GM18858 (cell line): ENCODE measurements around the gene EDN3.

Experiments
- ATAC-seq: cut with Tn5 transposase; IDR thresholded peaks from one replicate; pipeline ENCODE4 v1.9.1; 2021; ENCODE audit not compliant: unreplicated experiment

The EDN3 gene, protein sequence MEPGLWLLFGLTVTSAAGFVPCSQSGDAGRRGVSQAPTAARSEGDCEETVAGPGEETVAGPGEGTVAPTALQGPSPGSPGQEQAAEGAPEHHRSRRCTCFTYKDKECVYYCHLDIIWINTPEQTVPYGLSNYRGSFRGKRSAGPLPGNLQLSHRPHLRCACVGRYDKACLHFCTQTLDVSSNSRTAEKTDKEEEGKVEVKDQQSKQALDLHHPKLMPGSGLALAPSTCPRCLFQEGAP

DNA sequence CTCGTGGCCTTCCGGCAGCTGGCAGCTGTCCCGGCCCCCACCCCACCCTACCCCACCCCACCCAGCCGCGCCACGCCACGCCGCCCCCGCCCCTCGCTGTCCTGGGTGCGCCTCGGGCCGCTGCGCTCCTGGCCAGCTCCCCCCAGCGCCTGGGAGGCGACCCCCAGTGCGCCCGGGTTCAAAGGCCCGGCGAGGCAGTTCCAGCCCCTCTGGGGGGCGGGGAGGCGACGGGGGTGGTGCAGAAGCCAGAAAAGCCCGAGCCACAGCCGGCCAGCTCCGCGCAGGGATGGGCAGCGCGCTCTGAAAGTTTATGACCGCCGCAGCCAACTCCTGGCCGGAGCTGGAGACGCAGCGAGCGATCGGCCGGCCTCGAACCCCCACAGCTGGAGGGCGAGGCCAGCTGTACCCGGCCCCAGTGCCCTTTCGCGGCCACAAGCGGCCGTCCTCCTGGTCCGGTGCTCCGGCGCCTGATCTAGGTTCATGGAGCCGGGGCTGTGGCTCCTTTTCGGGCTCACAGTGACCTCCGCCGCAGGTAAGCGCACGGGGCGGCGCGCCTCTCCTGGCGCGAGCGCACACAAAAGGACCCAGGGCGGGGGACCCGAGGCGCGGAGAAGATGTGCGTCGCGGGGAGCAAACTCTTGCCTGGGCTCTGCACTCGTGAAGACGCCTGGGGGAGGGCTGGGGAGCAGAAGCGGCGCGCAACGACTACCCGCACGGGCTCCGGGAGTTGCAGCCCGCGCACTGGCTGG, at the start of gene EDN3:
Gene EDN3 (plus strand): TSS at position 279 of the 749 bp plus-strand sequence. CDS start 202 bp downstream, at position 481.
- ATAC-seq: no peak

DNA sequence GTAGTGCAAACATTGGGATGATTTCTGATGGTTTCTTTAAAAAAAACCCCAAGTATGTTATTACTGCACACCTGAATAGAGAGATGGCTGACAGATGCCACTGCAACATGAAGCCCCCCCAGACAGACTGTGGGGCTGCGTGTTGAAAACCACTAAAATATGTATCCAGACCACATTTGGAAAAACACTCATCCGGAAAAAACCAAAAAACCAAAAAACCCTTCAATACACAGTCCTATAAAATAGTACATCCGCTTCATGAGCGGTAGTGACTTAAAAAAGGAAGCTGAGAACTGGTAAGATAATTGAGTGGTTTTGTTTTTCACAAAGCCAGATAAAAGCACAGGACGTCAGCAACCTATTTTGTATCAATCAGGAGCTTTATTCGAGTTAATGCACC, 47.1 kb upstream of the EDN3 start:
- ATAC-seq: no peak

DNA sequence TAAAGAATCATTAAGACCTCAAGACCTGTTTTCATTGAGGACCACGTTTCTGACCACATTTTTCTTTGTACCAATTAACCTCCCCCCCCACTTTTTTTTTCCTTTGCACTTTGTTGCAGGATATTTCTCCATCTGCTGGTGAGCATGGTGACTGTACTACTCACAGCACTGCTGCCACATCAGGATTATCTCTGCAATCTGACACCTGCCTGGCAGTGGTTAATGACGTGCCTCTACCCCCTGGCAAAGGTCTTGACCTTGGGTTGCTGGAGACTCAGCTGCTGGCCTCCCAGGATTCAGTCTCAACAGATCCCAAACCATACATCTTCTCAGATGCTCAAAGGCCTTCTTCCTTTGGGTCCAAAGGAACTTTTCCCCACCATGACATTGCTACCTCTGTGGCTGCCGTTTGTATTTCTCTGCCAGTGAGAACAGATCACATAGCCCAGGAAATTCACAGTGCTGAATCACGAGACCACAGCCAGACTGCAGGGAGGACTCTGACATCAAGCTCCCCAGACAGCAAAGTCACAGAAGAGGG, 46.6 kb upstream of the EDN3 start:
- ATAC-seq: no peak

DNA sequence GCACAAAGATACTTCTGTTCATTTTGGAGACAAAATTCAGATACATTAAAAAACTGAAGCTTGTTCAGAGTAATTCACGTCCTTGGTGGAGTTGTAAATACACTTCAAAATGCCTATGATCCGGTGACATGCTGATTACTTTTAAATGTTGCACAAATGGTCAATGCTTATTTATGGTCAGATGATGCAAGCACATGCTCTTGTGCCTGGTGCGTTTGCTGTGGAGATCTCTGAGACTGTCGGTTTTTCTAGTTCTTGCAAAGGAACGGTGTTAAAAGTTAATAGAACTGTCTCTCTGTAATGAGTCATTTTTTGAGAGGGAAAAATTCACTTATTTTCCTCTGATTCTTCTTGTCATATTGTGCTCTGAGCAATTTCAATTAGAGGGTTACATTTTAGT, 45.2 kb upstream of the EDN3 start:
- no peak for ATAC-seq

DNA sequence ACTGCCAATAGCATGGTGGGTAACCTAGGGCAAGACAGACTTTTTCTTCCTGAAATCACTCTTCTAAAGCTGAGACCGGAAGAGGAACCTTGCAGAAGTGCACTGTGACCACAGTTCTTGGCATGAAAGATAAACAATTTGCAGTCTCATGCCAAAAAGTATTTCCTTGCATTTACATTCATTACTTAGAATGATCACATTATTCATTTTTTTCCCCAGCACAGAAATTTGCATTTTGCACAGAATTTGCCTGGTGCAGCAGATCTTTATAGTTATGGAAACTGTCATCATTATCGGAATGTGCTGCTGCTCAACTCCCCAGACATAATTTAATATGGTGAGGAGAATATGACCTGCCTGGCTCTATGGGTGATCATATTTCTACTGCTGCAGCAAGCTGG, 42.2 kb upstream of the EDN3 start:
- ATAC-seq: no peak

DNA sequence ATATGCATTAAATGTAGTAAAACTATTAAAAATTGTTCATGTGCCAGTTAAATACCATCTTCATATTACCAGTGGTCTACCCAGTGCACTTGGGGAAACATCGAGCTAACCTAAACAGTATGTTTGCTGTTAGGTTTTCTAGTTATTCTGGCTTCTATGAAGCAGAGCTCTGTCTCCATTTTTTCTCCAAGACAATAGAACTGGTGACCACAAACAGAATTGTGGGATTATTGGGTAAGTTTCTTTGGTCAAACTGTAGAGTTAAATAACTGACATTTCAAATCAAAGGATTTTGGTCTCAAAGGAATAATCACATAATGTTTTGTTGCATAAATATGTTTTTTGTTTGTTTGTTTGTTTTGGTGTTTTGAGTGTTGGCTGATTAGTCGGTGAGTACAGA, 40.5 kb upstream of the EDN3 start:
- no peak for ATAC-seq

DNA sequence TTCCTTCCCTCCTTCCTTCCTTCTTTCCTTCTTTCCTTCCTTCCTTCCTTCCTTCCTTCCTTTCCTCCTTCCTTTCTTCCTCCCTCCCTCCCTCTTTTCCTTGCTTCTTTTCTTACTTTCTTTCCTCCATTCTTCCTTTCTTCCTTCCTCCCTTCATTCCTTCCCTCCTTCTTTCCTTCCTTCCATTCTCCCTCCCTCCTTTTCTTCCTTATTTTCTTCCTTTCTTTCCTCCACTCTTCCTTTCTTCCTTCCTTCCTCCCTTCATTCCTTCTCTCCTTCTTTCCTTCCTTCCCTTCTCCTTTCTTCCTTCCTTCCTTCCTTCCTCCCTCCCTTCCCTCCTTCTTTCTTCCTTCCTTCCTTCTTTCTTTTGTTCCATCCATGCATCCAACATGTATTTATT, 35.1 kb upstream of the EDN3 start:
- ATAC-seq: no peak

DNA sequence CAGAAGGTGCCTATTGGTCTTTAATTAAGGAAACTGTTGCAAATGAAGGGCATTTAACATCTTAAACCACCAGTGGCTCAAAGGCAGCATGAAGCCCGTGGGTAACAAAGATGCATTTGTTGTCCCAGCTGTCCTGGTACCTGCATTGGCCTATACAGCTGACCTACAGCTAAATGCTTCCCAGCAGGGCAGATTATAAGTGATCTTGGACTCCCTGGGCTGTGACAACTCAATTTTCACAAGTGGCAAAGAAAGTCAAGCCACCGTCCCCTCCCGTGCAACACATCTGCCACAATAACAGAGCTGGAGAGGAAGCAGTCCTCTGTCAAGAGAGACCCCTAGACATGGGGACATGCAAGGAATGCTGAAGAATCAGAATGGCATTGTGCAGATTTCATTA, 31.5 kb upstream of the EDN3 start:
- ATAC-seq: no peak

DNA sequence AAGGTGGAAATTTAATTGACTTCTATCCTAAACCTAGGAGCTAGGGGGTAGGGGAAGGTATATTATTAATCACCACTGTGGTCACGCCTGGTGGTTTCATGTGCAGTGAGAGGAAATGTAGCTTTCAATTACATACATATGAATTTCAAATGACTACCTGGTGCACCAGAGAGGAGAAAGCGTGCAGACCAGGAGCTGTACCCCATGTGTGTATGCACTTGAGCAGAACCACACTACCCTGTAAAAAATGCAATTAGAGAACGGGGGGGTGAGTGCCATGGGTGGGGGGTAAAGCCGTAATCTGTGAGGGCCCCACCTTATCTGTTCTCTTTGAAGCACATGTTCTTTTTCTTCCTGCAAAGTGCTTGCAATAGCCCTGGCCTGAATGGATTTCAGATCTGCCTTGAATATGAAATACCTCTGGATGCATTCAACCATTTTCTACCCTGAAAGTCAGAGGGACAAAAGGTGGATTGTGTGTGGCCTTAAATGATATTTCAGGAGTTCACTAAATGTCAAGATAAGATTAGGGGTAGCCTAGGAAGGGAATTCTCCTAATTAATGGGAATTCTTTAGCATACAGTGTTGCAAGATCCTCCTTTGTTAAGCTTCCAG, 30.9 kb upstream of the EDN3 start:
- ATAC-seq: no peak

DNA sequence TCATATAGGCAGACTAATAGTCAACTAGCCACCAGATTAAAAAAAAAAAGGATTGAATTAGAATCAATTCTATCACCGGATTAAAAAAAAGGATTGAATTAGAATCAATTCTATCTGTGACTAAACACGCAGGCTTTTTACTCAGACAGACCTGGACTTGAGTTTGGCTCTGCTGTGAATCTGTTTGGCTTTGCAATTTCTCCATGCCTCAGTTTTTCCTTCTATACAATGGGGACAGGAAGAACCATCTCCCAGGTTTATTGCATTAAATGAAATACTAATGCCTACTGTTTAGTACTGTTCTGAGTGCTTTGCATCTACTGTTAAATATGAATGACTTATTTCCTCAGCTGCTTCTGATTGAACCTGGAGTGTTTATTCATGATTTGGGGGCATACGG, 30.0 kb upstream of the EDN3 start:
- ATAC-seq: no peak

DNA sequence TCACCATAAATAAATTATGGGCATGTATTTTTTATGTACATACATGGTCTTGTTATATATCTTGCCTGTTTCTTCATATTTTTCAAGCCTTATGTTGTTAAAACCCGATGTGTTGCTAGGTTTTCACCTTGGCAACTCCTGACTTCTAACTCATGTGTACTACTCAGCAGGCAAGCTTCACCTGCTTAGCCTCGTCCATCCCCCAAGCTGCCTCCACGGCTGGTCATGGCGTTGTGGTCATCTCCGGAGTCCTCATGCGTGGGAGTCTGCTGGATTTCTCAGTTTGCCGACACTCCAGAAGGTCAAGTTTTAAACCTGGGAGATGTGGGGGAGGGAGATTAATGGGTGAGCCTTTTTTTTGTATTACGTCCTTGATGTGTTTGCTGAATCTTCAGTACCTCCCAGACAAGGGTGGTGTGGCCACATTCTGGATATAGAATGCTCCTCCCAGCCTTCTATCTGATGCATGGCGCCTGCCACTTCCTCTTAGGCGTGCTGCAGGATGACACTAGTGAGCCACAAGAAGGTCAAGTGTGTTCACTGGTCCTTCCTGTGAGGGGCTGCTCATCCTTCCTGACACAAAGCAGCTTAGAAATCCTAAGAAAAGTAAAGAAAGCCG, 26.6 kb upstream of the EDN3 start:
- no peak for ATAC-seq

DNA sequence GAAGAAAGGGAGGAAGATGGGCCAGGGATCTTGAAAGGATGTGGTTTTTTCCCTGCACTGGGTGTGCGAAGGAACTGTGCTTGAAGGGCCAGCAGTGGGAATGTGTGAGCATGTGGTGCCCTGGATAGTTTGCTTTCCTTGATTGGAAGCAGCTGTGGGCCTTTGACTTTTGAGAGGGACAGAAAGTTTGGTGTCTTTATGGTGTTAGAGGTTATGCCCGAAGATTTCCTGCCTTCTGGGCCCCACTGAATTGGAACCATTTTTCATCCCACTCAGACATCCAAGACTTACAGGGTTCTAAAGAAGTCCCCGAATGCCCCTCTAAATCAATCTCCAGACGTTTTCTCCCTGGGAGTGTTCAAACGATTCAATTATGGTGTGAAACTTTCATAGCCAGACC, 23.5 kb upstream of the EDN3 start:
- no peak for ATAC-seq

DNA sequence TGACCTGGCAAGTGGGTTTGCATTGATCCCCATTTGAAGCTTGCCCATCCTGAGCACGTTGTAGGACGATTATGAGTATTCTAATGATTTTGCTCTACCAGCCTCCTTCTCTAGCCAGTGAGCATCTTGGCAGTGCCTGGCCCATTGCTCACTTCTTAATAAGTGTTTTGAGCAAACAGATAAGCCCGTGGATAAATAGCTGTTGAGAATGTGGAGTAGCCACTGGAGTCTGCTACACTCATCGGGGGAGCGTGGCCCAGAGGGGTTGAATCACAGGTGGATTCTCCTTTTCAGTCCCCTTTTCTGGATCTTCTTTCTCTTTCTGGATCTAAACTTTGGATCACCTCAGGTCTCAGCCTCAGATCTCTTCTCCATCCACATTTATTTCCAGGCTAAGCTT, 15.9 kb upstream of the EDN3 start:
- ATAC-seq: no peak

DNA sequence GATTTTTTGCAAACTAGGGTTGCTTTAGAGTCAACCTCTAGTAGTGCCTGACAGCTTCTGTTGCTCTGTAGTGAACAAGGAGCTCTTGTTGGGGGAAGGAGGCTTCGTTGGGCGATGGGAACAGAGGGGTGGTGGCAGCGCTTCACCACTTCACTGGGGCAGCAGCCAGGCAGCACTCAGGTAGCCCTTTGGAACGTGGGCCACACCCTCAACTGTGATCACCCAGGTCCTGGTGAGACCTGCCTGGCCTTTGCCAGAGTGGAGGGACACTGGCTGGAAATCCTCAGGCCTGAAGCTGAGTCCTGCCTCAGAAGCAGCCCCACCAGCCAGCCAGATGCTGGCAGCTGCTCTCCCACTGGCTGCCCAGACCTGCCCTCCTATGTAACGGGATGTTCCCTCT, 10.4 kb upstream of the EDN3 start:
- no peak for ATAC-seq

DNA sequence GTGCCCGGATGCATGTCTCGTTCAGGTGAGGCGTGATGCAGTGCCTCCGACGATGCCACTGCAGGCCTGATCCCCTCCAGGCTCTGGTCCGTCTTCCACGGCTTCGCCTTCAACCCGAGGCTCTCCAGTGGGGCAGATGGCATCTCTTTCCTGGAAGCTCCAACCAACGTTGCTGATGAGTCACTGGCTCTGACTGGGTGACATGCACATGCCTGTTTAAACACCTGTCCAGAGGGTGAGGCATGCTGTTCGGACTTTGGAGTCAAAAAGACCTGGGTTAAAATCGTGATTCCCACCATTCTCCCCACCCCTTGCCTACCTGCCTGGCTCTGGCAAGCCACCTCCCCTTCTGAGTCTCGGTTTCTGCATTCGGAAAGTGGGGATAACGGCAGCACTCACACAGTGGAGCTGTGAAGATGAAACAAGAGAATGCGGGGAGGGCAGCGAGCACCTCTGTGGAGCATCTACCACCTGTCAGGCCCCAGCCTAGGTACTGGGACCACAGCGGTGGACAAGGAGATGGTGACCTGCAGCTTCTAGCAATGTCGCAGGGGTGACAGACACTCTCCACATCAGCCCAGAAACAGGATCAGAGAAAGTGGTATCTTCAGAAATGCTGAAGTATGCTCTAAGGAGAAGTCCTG, 8.5 kb upstream of the EDN3 start:
- no peak for ATAC-seq

DNA sequence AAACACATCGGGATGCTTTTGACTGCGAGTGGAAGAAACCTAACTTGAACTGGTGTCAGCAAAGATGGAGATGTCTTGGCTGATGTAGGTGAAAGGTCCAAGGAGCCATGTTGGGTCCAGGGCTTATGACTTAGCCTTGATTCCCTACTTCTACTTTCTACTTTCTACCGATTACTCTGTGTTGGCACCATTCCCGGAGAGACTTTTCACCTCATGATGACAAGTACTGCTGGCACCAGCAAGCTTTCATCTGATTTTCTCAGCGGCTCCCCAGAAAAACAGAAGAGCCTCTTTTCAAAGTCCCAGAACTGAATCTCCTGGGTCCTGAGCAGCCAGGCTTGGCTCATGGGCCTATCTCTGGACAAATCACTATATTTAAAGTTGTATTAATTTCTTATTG, 4.9 kb upstream of the EDN3 start:
- ATAC-seq: no peak

DNA sequence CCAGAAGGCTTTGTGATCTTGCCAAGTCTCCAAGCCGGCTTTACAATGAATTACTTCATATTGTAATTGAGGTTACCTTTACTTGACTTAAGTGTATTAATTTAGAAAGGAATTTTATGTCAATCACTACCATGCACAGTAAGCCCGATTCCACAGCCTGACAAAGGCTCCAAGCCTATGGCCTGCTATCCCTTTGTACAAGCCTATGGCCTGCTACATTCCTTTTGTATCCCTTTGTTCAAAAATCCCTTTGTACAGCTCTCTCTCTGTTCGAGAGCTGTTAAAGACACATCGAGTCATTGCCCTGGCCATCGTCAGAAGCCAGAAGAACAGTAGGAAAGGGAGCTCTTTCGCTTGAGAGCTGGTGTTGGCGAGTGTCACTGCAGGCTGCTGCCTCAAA, 2.7 kb upstream of the EDN3 start:
- no peak for ATAC-seq

DNA sequence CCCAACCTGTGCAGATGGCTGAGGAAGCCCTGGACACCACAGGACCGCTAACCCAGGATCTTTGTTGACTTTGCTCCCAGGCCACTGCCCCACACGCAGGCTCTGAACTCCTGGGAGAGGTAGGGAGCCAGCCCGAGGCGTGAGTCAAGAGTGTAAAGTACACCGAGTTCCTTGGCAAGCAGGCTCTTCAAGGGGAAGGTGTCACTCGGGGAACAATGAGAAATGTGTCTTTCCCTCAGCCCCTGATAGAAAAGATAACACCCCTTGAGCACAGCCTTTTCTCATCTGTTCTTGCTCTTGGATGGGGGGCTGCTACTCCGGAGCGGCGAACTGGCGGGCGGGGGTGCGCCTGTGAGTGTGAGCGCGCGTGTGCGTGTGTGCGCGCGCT, 472 bp upstream of the EDN3 start:
- ATAC-seq: no peak

DNA sequence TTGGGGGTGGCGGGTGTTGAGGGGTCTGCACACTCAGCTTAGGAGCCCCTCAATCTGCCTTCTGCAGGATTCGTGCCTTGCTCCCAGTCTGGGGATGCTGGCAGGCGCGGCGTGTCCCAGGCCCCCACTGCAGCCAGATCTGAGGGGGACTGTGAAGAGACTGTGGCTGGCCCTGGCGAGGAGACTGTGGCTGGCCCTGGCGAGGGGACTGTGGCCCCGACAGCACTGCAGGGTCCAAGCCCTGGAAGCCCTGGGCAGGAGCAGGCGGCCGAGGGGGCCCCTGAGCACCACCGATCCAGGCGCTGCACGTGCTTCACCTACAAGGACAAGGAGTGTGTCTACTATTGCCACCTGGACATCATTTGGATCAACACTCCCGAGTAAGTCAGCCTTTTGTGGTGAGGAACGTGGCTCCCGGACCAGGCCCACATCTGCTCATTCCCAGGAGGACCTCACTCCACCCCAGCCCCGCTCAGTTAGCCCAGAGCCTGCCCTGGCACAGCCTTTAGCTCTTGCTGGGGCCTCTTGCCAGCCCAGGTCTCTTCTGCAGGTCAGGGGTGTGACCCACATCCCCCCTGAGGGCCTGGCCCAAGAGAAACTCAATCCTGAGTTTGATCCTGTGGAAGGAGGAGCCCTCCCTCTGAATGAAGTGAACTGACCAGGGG, 1.1 kb downstream of the EDN3 start:
- no peak for ATAC-seq

DNA sequence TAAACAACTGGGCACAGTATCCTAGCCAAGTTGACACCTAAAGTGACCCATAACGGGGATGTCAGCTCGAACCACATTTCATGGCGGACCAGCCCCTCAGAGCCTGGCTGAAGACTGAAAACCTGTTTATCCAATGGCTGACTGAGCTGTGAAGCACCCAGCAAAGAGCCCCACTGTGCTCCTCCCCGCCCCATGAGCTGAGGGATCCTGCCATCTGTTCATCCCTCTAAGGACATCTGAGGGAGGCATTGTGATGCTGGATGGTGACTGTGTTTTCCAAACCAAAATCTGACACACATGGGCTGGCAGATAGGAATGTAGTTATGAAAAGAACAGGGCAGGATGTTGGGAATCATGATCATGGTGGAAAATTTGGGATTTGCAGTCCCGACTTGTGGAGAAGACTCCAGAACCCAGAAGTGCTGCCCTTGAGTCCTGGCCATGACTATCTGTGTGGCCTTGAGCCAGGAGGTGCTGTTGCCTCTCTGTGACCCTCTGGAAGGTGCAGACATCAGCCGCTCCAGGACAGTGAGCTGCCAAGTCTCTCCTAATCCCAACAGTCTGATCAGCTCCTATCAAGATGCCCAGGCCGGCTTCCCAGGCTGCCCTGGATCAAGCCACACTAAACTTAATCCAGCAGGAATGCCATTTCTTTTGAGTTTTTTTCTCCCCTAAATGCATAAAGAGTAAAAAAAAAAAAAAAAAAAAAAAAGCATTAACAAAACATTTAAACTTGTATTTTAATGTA, 5.7 kb downstream of the EDN3 start:
- ATAC-seq: no peak
